HepG2 (cell line): ENCODE results near the gene LHFPL2. TPM values are rescaled to one million over a fixed set of nuclear protein-coding genes. Genes with fewer than 3 reads are reported as not detected.

Experiments used
- ATAC-seq: fragments of 200-7000 bp; cut with Tn5 transposase; 3 replicates; pipeline ENCODE4 v1.9.1; 2020; ENCODE audit warnings: mild to moderate bottlenecking, moderate library complexity
- BruUV-seq: library from RNA; stranded (reverse); fragments of 400-500 nt; replicated peaks from 2 replicates; lab custom pipeline; 2021; lab: Mats Ljungman, UMichigan
- CTCF ChIA-PET: fragments of 300-600 bp; formaldehyde crosslinking; extraction: SDS; loops from one replicate; lab custom pipeline; 2021; ENCODE audit warnings: low total read pairs, inconsistent platforms, low intra/inter-chr PET ratio; lab: Yijun Ruan, JAX
- POLR2A ChIA-PET: fragments of 350-600 bp; sonication (Branson Sonifier 250); formaldehyde crosslinking; loops from one replicate; lab custom pipeline; 2020; ENCODE audit warnings: antibody characterized with exemption, inconsistent platforms; lab: Yijun Ruan, JAX
- DNase-seq: peaks from one replicate; pipeline ENCODE4 v3.0.0-alpha.2; 2015; ENCODE audit warnings: low spot score
- FAIRE-seq: peaks from 3 replicates; lab custom pipeline; 2011; peaks lifted over from hg19 to GRCh38; lab: Jason Lieb, UNC
- H2AFZ ChIP-seq: one replicate; pipeline ENCODE4 v1.6.1; 2011; ENCODE audit warnings: low read length, inconsistent platforms
- H3K27ac ChIP-seq: fragments of 300-600 bp; 3 replicates; pipeline ENCODE4 v1.8.0; 2011; ENCODE audit warnings: mixed run types, mild to moderate bottlenecking, mixed read lengths, low read length, inconsistent platforms; ENCODE audit not compliant: insufficient read depth; ENCODE audit errors: extremely low read length
- H3K27me3 ChIP-seq, 2 experiments: fragments of 200-600 bp in 1 of 2; 2 replicates in 1 of 2; 3 replicates in 1 of 2; pipeline versions ENCODE4 v1.6.0 to v1.8.0; 2011; ENCODE audit warnings: low read length in 2 of 2, mild to moderate bottlenecking in 2 of 2, moderate library complexity in 2 of 2, inconsistent platforms in 1 of 2; ENCODE audit not compliant: insufficient read depth in 2 of 2, control insufficient read depth in 1 of 2
- H3K36me3 ChIP-seq, 2 experiments: fragments of 200-600 bp in 1 of 2; replicated peaks in 1 of 2; 2 replicates in 1 of 2; 3 replicates in 1 of 2; pipeline versions ENCODE4 v1.5.1 to v1.8.0; 2011; ENCODE audit warnings: low read length in 2 of 2, inconsistent platforms in 1 of 2; ENCODE audit not compliant: insufficient read depth in 2 of 2, control insufficient read depth in 1 of 2
- H3K4me1 ChIP-seq: 2 replicates; pipeline ENCODE4 v1.5.1; 2012; ENCODE audit warnings: low read length, inconsistent platforms; ENCODE audit not compliant: insufficient read depth
- H3K4me2 ChIP-seq: 2 replicates; pipeline ENCODE4 v1.6.0; 2011; ENCODE audit warnings: low read depth, low read length, inconsistent platforms
- H3K4me3 ChIP-seq, 3 experiments: fragments of 200-600 bp in 1 of 3; sonication (generic), shearing (Covaris generic) in 1 of 3; replicated peaks in 1 of 3; 2 replicates each; pipeline ENCODE4 v1.5.1; 2011 to 2016; ENCODE audit warnings: low read length in 3 of 3, inconsistent platforms in 2 of 3, low read depth in 2 of 3, mild to moderate bottlenecking in 2 of 3, control low read depth in 1 of 3, mixed read lengths in 1 of 3; ENCODE audit not compliant: insufficient read depth in 1 of 3
- H3K79me2 ChIP-seq: one replicate; pipeline ENCODE4 v1.6.1; 2011; ENCODE audit warnings: low read length, inconsistent platforms; ENCODE audit not compliant: insufficient read depth
- H3K9ac ChIP-seq: 2 replicates; pipeline ENCODE4 v1.6.0; 2011; ENCODE audit warnings: mild to moderate bottlenecking, low read depth, low read length, inconsistent platforms; ENCODE audit not compliant: insufficient read depth
- H3K9me3 ChIP-seq: 2 replicates; pipeline ENCODE4 v1.5.1; 2012; ENCODE audit warnings: mild to moderate bottlenecking, low read length
- H4K20me1 ChIP-seq: 2 replicates; pipeline ENCODE4 v1.6.0; 2011; ENCODE audit warnings: inconsistent platforms, mild to moderate bottlenecking, low read length, moderate library complexity; ENCODE audit not compliant: insufficient read depth
- CHCHD3 ChIP-seq: sonication (generic); formaldehyde crosslinking; IDR thresholded peaks from 2 replicates; pipeline ENCODE4 v1.8.0; 2022; ENCODE audit warnings: mild to moderate bottlenecking, missing genetic modification reagents, moderate library complexity
- GLI4 ChIP-seq: sonication (generic); formaldehyde crosslinking; IDR thresholded peaks from 2 replicates; pipeline ENCODE4 v1.5.1; 2020; ENCODE audit warnings: missing genetic modification reagents, mild to moderate bottlenecking, moderate library complexity, borderline replicate concordance
- HOMEZ ChIP-seq: IDR thresholded peaks from 2 replicates; pipeline ENCODE4 v1.6.1; 2016; ENCODE audit warnings: low read depth
- NR0B2 ChIP-seq: sonication (generic); formaldehyde crosslinking; IDR thresholded peaks from 2 replicates; pipeline ENCODE4 v1.4.0; 2020; ENCODE audit warnings: mild to moderate bottlenecking, missing genetic modification reagents
- RARA ChIP-seq: IDR thresholded peaks from 2 replicates; pipeline ENCODE4 v1.6.1; 2016; ENCODE audit warnings: missing genetic modification reagents, missing compliant biosample characterization
- SOX5 ChIP-seq: IDR thresholded peaks from 2 replicates; pipeline ENCODE4 v1.6.1; 2016; ENCODE audit warnings: borderline replicate concordance
- SYNCRIP ChIP-seq: fragments of 200-400 bp; formaldehyde crosslinking; IDR thresholded peaks from 2 replicates; pipeline ENCODE4 v1.6.1; 2018; ENCODE audit warnings: mild to moderate bottlenecking, low read depth, low read length; ENCODE audit not compliant: insufficient read depth
- TEAD3 ChIP-seq: optimal IDR thresholded peaks from 2 replicates; pipeline ENCODE3; 2016; ENCODE audit warnings: borderline replicate concordance
- TFAP4 ChIP-seq: sonication (generic); IDR thresholded peaks from 2 replicates; pipeline ENCODE4 v1.6.1; 2016; ENCODE audit warnings: low read depth, borderline replicate concordance
- ZNF333 ChIP-seq: sonication (generic); formaldehyde crosslinking; IDR thresholded peaks from 2 replicates; pipeline ENCODE4 v1.4.0; 2020; ENCODE audit warnings: mild to moderate bottlenecking, missing genetic modification reagents, borderline replicate concordance
- ZNF652 ChIP-seq: IDR thresholded peaks from 2 replicates; pipeline ENCODE4 v1.6.1; 2016; ENCODE audit warnings: low read depth, borderline replicate concordance
- ZSCAN25 ChIP-seq: sonication (generic); formaldehyde crosslinking; IDR thresholded peaks from 2 replicates; pipeline ENCODE4 v1.8.0; 2022; ENCODE audit warnings: mild to moderate bottlenecking, missing genetic modification reagents
- WGBS: methylation state at CpG from one replicate; pipeline ENCODE4 v1.1.6; 2017; ENCODE audit warnings: low lambda C conversion rate; 5-methylcytosine and 5-hydroxymethylcytosine counted together
- in situ Hi-C: cut with HindIII; loops from 2 replicates; pipeline ENCODE4 v1.10.0; 2017; ENCODE audit warnings: low pct_unique_long_range_greater_than_20kb; ENCODE audit not compliant: extremely low pct_ligation_motif_present
- intact Hi-C: fragments of 100-400 bp; cut with micrococcal nuclease; formaldehyde crosslinking; loops from one replicate; pipeline ENCODE4 v1.10.0; 2022; ENCODE audit not compliant: unreplicated experiment
- polyA plus RNA-seq, 8 experiments: library from polyadenylated mRNA; depleted of rRNA in 3 of 8; stranded (reverse) in 7 of 8; unstranded in 1 of 8; fragments of >200 nt; fragmentation: Illumina TruSeq in 4 of 8; extraction: Trizol in 4 of 8; gene quantifications; 2 replicates each; pipeline versions ENCODE4 v1.2.1 to v1.2.3, GENCODE V29; 2011 to 2016; ENCODE audit warnings: low read depth in 4 of 8, missing spikeins in 1 of 8, mixed read lengths in 1 of 8; ENCODE audit not compliant: insufficient read depth in 1 of 8
- total RNA-seq, 5 experiments: library from RNA; depleted of rRNA; stranded (reverse); fragments of >200 nt; fragmentation: Illumina TruSeq; extraction: Trizol; gene quantifications; 2 replicates each; pipeline ENCODE4 v1.2.3, GENCODE V29; 2016; ENCODE audit warnings: low read depth in 1 of 5

The LHFPL2 gene
- total and polyA plus RNA-seq, 2 of the 13 experiments (the other 11 are each of a cell fraction or from before 2014, with no cell fraction given): 6.0 to 20.0 TPM

GRCh38 chr5:78638423-78638822, 10.1 kb downstream of the LHFPL2 start (continued):
- TF ChIP-seq HOMEZ (CRISPR knock-in tag) (peak; percentile 54; the same call in 1 of the 2 replicates), ZNF652 (no peak), SOX5 (CRISPR knock-in tag) (peak; percentile 90), RARA (CRISPR knock-in tag) (no peak), GLI4 (CRISPR knock-in tag) (no peak), NR0B2 (no peak), ZNF333 (CRISPR knock-in tag) (no peak), CHCHD3 (CRISPR knock-in tag) (no peak), ZSCAN25 (no peak), TEAD3 (peak; percentile 78)

GRCh38 chr5:78637468-78637867, 11.1 kb downstream of the LHFPL2 start:
- peaks cover 8 to 15% of the 10 kb centered on the region in 2 experiments; a peak in 4 of 5 replicates for H3K36me3 ChIP-seq
- ATAC-seq (no peak), DNase-seq (no peak), FAIRE-seq (no peak)
- no peak overlapping the region for H2AFZ ChIP-seq
- H3K4me3 ChIP-seq: no peak overlapping the region
- H3K27ac ChIP-seq: no peak overlapping the region
- peaks cover 47% of the 10 kb centered on the region for H3K4me1 ChIP-seq
- no CpG with 5 or more reads among the region's 5 CpGs for WGBS
- POLR2A ChIA-PET: no interaction called here
- in situ Hi-C loops: no loop called here
- BruUV-seq: no TSS peak
- no peak overlapping the region for H3K4me2 ChIP-seq
- no peaks in the 10 kb centered on the region for H3K9me3 ChIP-seq
- peaks cover 85% of the 10 kb centered on the region for H3K79me2 ChIP-seq
- H4K20me1 ChIP-seq: no peaks in the 10 kb centered on the region
- intact Hi-C loops: no loop called here
- no peak overlapping the region for H3K9ac ChIP-seq
- TF ChIP-seq SYNCRIP (no peak), TFAP4 (no peak)
- no peaks in the 10 kb centered on the region for H3K27me3 ChIP-seq
- CTCF ChIA-PET: no interaction called here
